ENCODE results near the gene HDAC9. TPM values are rescaled to one million over a fixed set of nuclear protein-coding genes. Genes with fewer than 3 reads are reported as not detected.

The HDAC9 gene
- total RNA-seq, 2 experiments from 2014 or later, result 1.5 to 3.0 TPM

GRCh38 chr7:18780938-18781337, 285.4 kb downstream of the HDAC9 start:
- ATAC-seq, result no peak
- H3K4me3 Mint-ChIP-seq, result no peak overlapping the region
- intact Hi-C loops (cut with micrococcal nuclease), result no loop called here
- no peaks in the 10 kb centered on the region for H3K9me3 Mint-ChIP-seq
- no peaks in the 10 kb centered on the region for H3K27me3 Mint-ChIP-seq
- ChIA-PET CTCF (no interaction called here), POLR2A (no interaction called here)
- H3K27ac Mint-ChIP-seq, result no peak overlapping the region
- H3K36me3 Mint-ChIP-seq (ENCODE audit: low read depth), result no peaks in the 10 kb centered on the region
- DNase-seq, result no peak
- H3K4me1 Mint-ChIP-seq (ENCODE audit: low read depth), result no peaks in the 10 kb centered on the region
- TF ChIP-seq, protein P1, sequence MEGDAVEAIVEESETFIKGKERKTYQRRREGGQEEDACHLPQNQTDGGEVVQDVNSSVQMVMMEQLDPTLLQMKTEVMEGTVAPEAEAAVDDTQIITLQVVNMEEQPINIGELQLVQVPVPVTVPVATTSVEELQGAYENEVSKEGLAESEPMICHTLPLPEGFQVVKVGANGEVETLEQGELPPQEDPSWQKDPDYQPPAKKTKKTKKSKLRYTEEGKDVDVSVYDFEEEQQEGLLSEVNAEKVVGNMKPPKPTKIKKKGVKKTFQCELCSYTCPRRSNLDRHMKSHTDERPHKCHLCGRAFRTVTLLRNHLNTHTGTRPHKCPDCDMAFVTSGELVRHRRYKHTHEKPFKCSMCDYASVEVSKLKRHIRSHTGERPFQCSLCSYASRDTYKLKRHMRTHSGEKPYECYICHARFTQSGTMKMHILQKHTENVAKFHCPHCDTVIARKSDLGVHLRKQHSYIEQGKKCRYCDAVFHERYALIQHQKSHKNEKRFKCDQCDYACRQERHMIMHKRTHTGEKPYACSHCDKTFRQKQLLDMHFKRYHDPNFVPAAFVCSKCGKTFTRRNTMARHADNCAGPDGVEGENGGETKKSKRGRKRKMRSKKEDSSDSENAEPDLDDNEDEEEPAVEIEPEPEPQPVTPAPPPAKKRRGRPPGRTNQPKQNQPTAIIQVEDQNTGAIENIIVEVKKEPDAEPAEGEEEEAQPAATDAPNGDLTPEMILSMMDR (IDR thresholded peaks at IDR 0.05), result no peak

DNA sequence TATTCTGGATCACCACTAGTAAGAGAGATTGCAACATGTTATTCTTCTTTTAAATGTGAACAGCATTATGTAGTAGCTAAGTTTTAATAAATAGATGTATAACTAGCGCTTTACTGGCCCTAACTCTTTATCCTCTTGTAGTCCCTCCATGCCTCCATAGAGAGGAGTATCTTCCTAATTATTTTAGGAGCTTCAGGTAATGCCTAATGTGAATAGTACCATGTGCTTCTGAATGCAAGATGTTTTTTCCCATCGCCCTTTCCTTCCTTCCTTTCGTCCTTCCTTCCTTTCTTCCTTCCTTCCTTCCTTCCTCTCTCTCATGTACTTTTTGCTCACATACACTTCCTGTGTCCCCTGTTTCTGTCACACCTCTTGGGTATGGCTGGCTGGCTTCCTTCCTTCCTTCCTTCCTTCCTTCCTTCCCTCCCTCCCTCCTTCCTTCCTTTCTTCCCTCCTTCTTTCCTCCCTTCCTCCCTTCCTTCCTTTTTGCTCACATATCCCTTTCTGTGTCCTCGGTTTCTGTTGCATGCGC, 290.7 kb downstream of the HDAC9 start:
- peaks cover 1% of the 10 kb centered on the region for H3K27me3 Mint-ChIP-seq
- H3K4me3 Mint-ChIP-seq, result no peak overlapping the region
- H3K36me3 Mint-ChIP-seq (ENCODE audit: low read depth), result no peaks in the 10 kb centered on the region
- H3K4me1 Mint-ChIP-seq (ENCODE audit: low read depth), result no peaks in the 10 kb centered on the region
- H3K9me3 Mint-ChIP-seq, result peaks cover 6% of the 10 kb centered on the region
- ChIA-PET POLR2A (no interaction called here), CTCF (no interaction called here)
- ATAC-seq (no peak), DNase-seq (no peak)
- intact Hi-C loops (cut with micrococcal nuclease), result no loop called here
- TF ChIP-seq, protein P1 (IDR thresholded peaks at IDR 0.05), result no peak
- no peak overlapping the region for H3K27ac Mint-ChIP-seq

DNA sequence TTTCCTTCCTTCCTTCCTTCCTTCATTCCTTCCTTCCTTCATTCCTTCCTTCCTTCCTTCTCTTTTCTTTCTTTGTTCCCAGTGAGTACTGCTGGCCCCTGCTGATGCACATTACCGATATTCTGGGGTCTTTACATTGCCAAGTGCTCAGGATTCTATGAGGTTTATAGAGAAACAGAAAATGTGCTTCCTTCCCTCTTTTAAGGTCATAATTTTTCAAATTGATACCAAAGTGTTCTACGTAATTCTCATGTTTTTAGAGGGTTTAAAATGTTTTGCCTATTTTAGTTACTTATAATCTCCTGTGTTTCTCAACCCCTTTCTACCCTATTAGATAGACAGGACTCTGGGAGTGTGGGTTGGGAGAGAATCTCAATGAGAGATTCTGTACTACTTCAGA, 291.2 kb downstream of the HDAC9 start:
- TF ChIP-seq, protein P1 (IDR thresholded peaks at IDR 0.05), result no peak
- DNase-seq, result no peak
- ATAC-seq, result no peak
- intact Hi-C loops (cut with micrococcal nuclease), result no loop called here
- CTCF ChIA-PET, result interaction anchor here (0.6 kb wide), 1 partner anchor 487 kb away, joined by 3 read pairs; no protein-coding TSS in a partner anchor
- peaks cover 6% of the 10 kb centered on the region for H3K9me3 Mint-ChIP-seq
- H3K4me1 Mint-ChIP-seq (ENCODE audit: low read depth), result no peaks in the 10 kb centered on the region
- no peak overlapping the region for H3K4me3 Mint-ChIP-seq
- H3K27me3 Mint-ChIP-seq, result peaks cover 1% of the 10 kb centered on the region
- H3K36me3 Mint-ChIP-seq (ENCODE audit: low read depth), result no peaks in the 10 kb centered on the region
- POLR2A ChIA-PET, result no interaction called here
- no peak overlapping the region for H3K27ac Mint-ChIP-seq

GRCh38 chr7:18788026-18788425, 292.5 kb downstream of the HDAC9 start:
- POLR2A ChIA-PET, result no interaction called here

DNA sequence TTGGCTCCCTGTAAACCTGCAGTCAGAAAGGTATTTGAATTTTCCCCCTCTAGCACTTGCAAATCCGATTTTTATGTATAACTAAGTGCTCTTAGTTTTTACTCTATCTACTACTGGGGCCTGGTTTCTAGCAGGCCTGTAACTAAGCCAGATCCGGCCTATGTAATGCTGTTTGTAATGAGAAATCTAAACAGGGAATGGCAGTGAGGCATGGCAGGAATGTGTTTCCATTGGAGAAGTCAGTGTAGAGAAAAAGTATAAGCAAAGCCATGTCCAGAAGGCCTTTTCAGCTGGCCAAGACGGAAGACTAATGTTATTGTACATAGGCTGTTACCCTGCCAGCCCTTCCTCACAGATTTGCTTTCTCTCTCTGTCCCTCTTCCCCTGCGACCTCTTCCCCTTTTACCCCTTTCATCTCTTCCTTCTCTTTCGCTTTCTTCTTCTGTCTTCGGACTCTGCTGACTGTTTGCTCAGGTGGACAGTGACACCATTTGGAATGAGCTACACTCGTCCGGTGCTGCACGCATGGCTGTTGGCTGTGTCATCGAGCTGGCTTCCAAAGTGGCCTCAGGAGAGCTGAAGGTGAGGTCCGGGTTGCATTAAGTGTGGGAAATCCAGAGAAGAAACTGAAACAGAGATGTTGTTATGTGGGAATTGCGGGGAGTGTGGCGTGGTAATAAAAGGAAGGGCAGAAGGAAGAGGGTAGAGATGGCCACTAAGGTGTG, 297.5 kb downstream of the HDAC9 start:
- intact Hi-C loops (cut with micrococcal nuclease), result no loop called here
- no peaks in the 10 kb centered on the region for H3K36me3 Mint-ChIP-seq (ENCODE audit: low read depth)
- H3K9me3 Mint-ChIP-seq, result peaks cover 3% of the 10 kb centered on the region
- DNase-seq (no peak), ATAC-seq (no peak)
- no peak overlapping the region for H3K27ac Mint-ChIP-seq
- ChIA-PET POLR2A (no interaction called here), CTCF (interaction anchor here (1.1 kb wide), 1 partner anchor 704 kb away, joined by 3 read pairs; no protein-coding TSS in a partner anchor)
- TF ChIP-seq, protein P1 (IDR thresholded peaks at IDR 0.05), result no peak
- H3K4me1 Mint-ChIP-seq (ENCODE audit: low read depth), result no peaks in the 10 kb centered on the region
- no peak overlapping the region for H3K4me3 Mint-ChIP-seq
- H3K27me3 Mint-ChIP-seq, result peaks cover 1% of the 10 kb centered on the region

More at GRCh38 chr7:18788026-18788425, 292.5 kb downstream of the HDAC9 start:
- Mint-ChIP-seq H3K9me3 (peaks cover 6% of the 10 kb centered on the region), H3K4me1 (ENCODE audit: low read depth) (no peaks in the 10 kb centered on the region), H3K27ac (no peak overlapping the region), H3K4me3 (no peak overlapping the region), H3K36me3 (ENCODE audit: low read depth) (no peaks in the 10 kb centered on the region), H3K27me3 (peaks cover 1% of the 10 kb centered on the region)
- CTCF ChIA-PET, result no interaction called here
- DNase-seq (no peak), ATAC-seq (no peak)
- TF ChIP-seq, protein P1 (IDR thresholded peaks at IDR 0.05), result no peak
- intact Hi-C loops (cut with micrococcal nuclease), result no loop called here

Data from activated CD8-positive, alpha-beta T cell treated with anti-CD3 and anti-CD28 coated beads for 36 hours (primary cell).